ENCODE measurements around the gene RHO. TPM values are rescaled to one million over a fixed set of nuclear protein-coding genes. Genes with fewer than 3 reads are reported as not detected.
"Not testable (repeated sequence)": the region's sequence is repeated elsewhere in the genome, so short reads cannot be mapped to it uniquely, and the experiment has no call there.

Gene RHO
- total RNA-seq = not detected

- H3K9ac ChIP-seq (ENCODE audit: low read depth in 2 of 2, low read length in 2 of 2) = no peak within 1 kb of the TSS
- H3K27ac ChIP-seq = no peak within 1 kb of the TSS
- intact Hi-C loops (cut with DNase I) = no loop called here
- H3K9me3 ChIP-seq = no peaks in the 10 kb centered on the region
- no peak within 1 kb of the TSS for H3K4me3 ChIP-seq
- no peaks in the 10 kb centered on the region for H3K4me1 ChIP-seq
- H3K27me3 ChIP-seq = no peaks in the 10 kb centered on the region
- H3K36me3 ChIP-seq = no peaks in the 10 kb centered on the region
- DNase-seq = no peak
- TF ChIP-seq, protein P1, sequence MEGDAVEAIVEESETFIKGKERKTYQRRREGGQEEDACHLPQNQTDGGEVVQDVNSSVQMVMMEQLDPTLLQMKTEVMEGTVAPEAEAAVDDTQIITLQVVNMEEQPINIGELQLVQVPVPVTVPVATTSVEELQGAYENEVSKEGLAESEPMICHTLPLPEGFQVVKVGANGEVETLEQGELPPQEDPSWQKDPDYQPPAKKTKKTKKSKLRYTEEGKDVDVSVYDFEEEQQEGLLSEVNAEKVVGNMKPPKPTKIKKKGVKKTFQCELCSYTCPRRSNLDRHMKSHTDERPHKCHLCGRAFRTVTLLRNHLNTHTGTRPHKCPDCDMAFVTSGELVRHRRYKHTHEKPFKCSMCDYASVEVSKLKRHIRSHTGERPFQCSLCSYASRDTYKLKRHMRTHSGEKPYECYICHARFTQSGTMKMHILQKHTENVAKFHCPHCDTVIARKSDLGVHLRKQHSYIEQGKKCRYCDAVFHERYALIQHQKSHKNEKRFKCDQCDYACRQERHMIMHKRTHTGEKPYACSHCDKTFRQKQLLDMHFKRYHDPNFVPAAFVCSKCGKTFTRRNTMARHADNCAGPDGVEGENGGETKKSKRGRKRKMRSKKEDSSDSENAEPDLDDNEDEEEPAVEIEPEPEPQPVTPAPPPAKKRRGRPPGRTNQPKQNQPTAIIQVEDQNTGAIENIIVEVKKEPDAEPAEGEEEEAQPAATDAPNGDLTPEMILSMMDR (IDR thresholded peaks at IDR 0.05) = no peak
Measured at GRCh38 chr3:129528589-129529100, at the start of gene RHO. Gene RHO (plus strand): TSS chr3:129528639. CDS start chr3:129528734, 95 bp downstream.

- H3K4me3 ChIP-seq; DNase-seq; H3K36me3 ChIP-seq; H3K9ac ChIP-seq (ENCODE audit: low read depth in 2 of 2, low read length in 2 of 2); H3K9me3 ChIP-seq; intact Hi-C loops (cut with DNase I); H3K27ac ChIP-seq; H3K27me3 ChIP-seq; H3K4me1 ChIP-seq: not testable (repeated sequence)
Measured at GRCh38 chr3:129481225-129481765, 47.1 kb upstream of the RHO start.

- intact Hi-C loops (cut with DNase I) = no loop called here
- Histone ChIP-seq H3K9me3 (no peaks in the 10 kb centered on the region), H3K27me3 (no peaks in the 10 kb centered on the region), H3K9ac (ENCODE audit: low read depth in 2 of 2, low read length in 2 of 2) (no peak overlapping the region), H3K36me3 (no peaks in the 10 kb centered on the region), H3K27ac (no peak overlapping the region), H3K4me3 (no peak overlapping the region), H3K4me1 (no peaks in the 10 kb centered on the region)
- TF ChIP-seq, protein P1 (IDR thresholded peaks at IDR 0.05) = no peak
- DNase-seq = no peak
Measured at GRCh38 chr3:129481766-129482332, 46.6 kb upstream of the RHO start.

DNA sequence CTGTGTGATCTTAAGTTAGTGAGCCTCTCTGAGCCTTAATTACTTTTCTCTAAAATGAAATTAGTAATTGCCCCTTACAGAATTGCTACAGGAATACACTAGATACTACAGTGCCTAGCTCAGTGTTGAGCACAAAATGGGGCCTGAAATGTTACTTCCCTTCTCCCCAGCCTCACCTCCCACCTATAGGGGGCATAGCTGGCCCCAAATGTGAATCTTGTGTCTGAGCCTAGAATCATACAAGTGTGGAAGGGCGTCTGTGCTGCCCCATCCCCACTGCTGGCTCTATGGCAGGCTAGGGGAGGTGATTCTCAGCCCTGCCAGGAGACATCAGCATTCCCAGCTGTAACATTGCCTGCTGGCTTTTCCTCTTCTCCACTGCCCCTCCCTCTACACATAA lies 45.7 kb upstream of the RHO start:
- Histone ChIP-seq H3K27ac (no peak overlapping the region), H3K4me3 (no peak overlapping the region), H3K9ac (ENCODE audit: low read depth in 2 of 2, low read length in 2 of 2) (no peak overlapping the region), H3K9me3 (no peaks in the 10 kb centered on the region), H3K27me3 (no peaks in the 10 kb centered on the region), H3K36me3 (no peaks in the 10 kb centered on the region), H3K4me1 (no peaks in the 10 kb centered on the region)
- TF ChIP-seq, protein P1 (IDR thresholded peaks at IDR 0.05) = no peak
- no peak for DNase-seq
- intact Hi-C loops (cut with DNase I) = no loop called here

DNA sequence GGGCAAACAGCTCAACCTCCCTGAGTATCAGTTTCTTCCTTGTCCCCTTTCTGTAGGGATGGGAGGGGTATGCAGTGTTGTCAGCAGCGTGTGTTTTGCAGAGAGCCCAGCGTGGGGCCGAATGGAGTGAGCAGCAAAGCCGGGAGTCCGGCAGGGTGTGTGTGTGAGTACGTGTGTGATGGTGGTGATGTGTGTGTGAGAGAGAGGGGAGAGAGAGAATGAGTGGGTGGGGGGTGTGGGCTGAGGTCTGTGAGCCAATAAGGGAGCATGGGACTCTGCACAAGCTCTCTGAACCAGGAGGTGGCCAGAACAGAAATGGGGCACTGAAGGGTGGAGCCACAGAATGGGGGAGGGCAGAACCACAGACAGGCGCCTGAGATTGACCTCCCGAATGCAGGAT lies 44.6 kb upstream of the RHO start:
- H3K36me3 ChIP-seq = no peaks in the 10 kb centered on the region
- no peak overlapping the region for H3K27ac ChIP-seq
- no peaks in the 10 kb centered on the region for H3K4me1 ChIP-seq
- no peaks in the 10 kb centered on the region for H3K27me3 ChIP-seq
- no peak overlapping the region for H3K4me3 ChIP-seq
- no peaks in the 10 kb centered on the region for H3K9me3 ChIP-seq
- no peak overlapping the region for H3K9ac ChIP-seq (ENCODE audit: low read depth in 2 of 2, low read length in 2 of 2)
- TF ChIP-seq, protein P1 (IDR thresholded peaks at IDR 0.05) = no peak
- no peak for DNase-seq
- intact Hi-C loops (cut with DNase I) = no loop called here

- H3K9ac ChIP-seq (ENCODE audit: low read depth in 2 of 2, low read length in 2 of 2); H3K27me3 ChIP-seq; H3K36me3 ChIP-seq; H3K9me3 ChIP-seq; H3K4me3 ChIP-seq; H3K4me1 ChIP-seq; intact Hi-C loops (cut with DNase I); H3K27ac ChIP-seq; DNase-seq: not testable (repeated sequence)
Measured at GRCh38 chr3:129485146-129485545, 43.3 kb upstream of the RHO start.

Data from colonic mucosa (tissue), 4 donors.